ENCODE data around the gene CHAF1A. TPM values are rescaled to one million over a fixed set of nuclear protein-coding genes. Genes with fewer than 3 reads are reported as not detected.
A peak's percentile ranks its signal among the peaks of the same experiment; 100 is the strongest.

Gene CHAF1A
- total RNA-seq, 1 donor from 2014 or later = 20.5 TPM

- no peak for TF ChIP-seq CTCF (IDR thresholded peaks at IDR 0.05; ENCODE audit: partially characterized antibody, unreplicated experiment)
- Mint-ChIP-seq H3K9me3 (ENCODE audit: unreplicated experiment) (peaks cover 18% of the 10 kb centered on the region), H3K27me3 (ENCODE audit: unreplicated experiment) (peaks cover 25% of the 10 kb centered on the region), H3K4me3 (ENCODE audit: unreplicated experiment) (no peak overlapping the region), H3K27ac (ENCODE audit: unreplicated experiment) (peak overlapping the region; percentile 33), H3K36me3 (ENCODE audit: unreplicated experiment) (no peaks in the 10 kb centered on the region), H3K4me1 (ENCODE audit: low read depth, unreplicated experiment) (peaks cover 17% of the 10 kb centered on the region)
- no peak for DNase-seq
These were observed 39.5 kb upstream of the CHAF1A start for GRCh38 chr19:4362831-4363545.

- Mint-ChIP-seq H3K4me3 (ENCODE audit: unreplicated experiment) (no peak overlapping the region), H3K36me3 (ENCODE audit: unreplicated experiment) (no peaks in the 10 kb centered on the region), H3K4me1 (ENCODE audit: low read depth, unreplicated experiment) (peaks cover 19% of the 10 kb centered on the region), H3K27ac (ENCODE audit: unreplicated experiment) (no peak overlapping the region), H3K9me3 (ENCODE audit: unreplicated experiment) (peaks cover 23% of the 10 kb centered on the region), H3K27me3 (ENCODE audit: unreplicated experiment) (peaks cover 28% of the 10 kb centered on the region)
- no peak for DNase-seq
- TF ChIP-seq CTCF (IDR thresholded peaks at IDR 0.05; ENCODE audit: partially characterized antibody, unreplicated experiment) = no peak
These were observed 38.7 kb upstream of the CHAF1A start for GRCh38 chr19:4363571-4364304.

GRCh38 chr19:4365341-4365740 is 37.1 kb upstream of the CHAF1A start:
- H3K4me1 Mint-ChIP-seq (ENCODE audit: low read depth, unreplicated experiment) = peaks cover 19% of the 10 kb centered on the region
- H3K4me3 Mint-ChIP-seq (ENCODE audit: unreplicated experiment) = no peak overlapping the region
- peaks cover 23% of the 10 kb centered on the region for H3K9me3 Mint-ChIP-seq (ENCODE audit: unreplicated experiment)
- H3K27me3 Mint-ChIP-seq (ENCODE audit: unreplicated experiment) = peaks cover 31% of the 10 kb centered on the region
- no peaks in the 10 kb centered on the region for H3K36me3 Mint-ChIP-seq (ENCODE audit: unreplicated experiment)
- DNase-seq = no peak
- TF ChIP-seq CTCF (IDR thresholded peaks at IDR 0.05; ENCODE audit: partially characterized antibody, unreplicated experiment) = no peak
- H3K27ac Mint-ChIP-seq (ENCODE audit: unreplicated experiment) = no peak overlapping the region

- Mint-ChIP-seq H3K36me3 (ENCODE audit: unreplicated experiment) (no peaks in the 10 kb centered on the region), H3K4me3 (ENCODE audit: unreplicated experiment) (no peak overlapping the region), H3K27me3 (ENCODE audit: unreplicated experiment) (peaks cover 29% of the 10 kb centered on the region), H3K27ac (ENCODE audit: unreplicated experiment) (no peak overlapping the region), H3K4me1 (ENCODE audit: low read depth, unreplicated experiment) (peaks cover 17% of the 10 kb centered on the region), H3K9me3 (ENCODE audit: unreplicated experiment) (peaks cover 21% of the 10 kb centered on the region)
- DNase-seq = no peak
- no peak for TF ChIP-seq CTCF (IDR thresholded peaks at IDR 0.05; ENCODE audit: partially characterized antibody, unreplicated experiment)
These were observed 36.4 kb upstream of the CHAF1A start for GRCh38 chr19:4365791-4366665.

Data from glutamatergic neuron (in vitro differentiated cells).